Colon (tissue), 2 donors: Measurements from ENCODE around the gene GSKIP.
A peak's percentile ranks its signal among the peaks of the same experiment; 100 is the strongest.

Experiments used
- FAIRE-seq: peaks from 2 replicates; lab custom pipeline; 2012; peaks lifted over from hg19 to GRCh38; lab: Jason Lieb, UNC
- donor health status: control.
- donor health status: control.

GSKIP gene

DNA sequence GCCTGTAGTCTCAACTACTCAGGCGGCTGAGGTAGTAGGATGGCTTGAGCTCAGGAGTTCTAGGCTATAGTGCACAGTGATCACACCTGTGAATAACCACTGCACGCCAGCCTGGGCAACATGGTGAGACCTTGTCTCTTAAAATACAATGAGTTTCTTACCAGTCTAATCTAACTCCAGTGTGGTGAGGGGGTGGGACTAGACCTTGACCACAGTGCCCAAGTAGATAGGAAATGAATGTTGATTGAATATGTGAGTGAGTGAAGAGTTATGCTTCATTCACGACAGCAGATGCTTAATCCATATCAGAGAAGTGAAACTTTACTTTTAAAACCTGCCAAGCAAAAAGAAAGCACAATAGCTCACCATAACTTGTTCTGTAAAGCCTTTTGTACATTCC, 17.4 kb downstream of the GSKIP start:
- FAIRE-seq, result no peak

DNA sequence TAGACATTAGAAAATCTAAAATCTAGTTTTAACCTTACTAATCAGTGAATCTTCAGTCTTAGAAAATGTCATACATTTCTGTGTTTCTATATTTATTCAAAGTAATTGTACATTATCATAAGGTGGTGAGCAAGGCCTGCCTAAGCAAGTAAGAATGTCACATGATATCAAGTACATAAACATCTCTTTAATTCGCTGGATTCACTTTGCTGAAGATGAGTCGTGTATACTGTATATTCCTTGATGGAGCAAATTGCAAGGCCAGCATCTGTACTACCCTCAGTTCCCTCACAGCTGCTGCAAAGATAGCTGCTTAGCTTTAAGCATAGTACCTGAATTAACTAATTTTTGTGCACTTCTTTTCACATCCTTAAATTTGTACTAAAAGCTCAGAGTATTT, 20.1 kb downstream of the GSKIP start:
- no peak for FAIRE-seq

GRCh38 chr14:96384053-96384452, 20.7 kb downstream of the GSKIP start:
- FAIRE-seq, result no peak

- FAIRE-seq, result peak; percentile 31
Observed at GRCh38 chr14:96384740-96385139, 21.4 kb downstream of the GSKIP start.

GRCh38 chr14:96385385-96385784, 22.1 kb downstream of the GSKIP start:
- no peak for FAIRE-seq

GRCh38 chr14:96390965-96391292, 27.6 kb downstream of the GSKIP start:
- FAIRE-seq, result no peak

DNA sequence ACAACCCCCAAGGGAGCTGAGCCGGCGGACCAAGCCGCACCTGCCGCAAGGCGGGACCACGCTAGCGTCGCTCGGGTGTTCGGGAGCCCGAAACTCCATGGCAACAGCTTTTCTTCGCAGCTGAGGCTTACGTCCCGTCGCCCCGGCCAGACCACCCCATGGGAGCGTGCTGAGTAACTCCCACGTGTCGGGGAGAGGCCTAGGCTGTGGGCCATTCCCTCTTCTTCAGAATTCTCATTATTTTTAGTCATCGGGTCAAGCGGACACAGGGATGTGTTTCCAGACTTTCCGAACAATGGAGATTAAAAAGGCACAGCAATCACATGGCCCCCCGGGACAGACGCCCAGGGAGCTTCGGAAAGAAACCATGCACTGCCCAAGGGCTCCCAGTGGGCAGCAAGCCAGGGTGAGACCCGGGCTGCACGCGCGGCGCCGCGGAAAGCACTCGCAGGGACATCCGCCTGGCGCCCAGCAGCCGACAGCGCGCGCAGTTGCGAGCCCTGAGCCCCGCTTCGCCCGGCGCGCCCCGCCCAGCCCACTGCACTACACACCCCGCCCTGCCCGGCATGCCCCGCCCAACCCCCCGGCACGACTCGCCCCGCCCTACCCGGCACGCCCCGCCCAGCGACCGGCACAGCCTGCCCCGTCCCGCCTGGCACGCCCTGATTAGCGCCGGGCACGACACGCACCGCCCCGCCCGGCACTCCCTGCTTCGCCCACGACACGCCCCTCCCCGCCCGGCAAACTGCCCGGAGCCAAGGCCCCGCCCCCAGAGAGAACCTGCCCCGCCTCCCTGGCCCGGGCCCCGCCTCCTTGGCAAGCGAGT, 28.2 kb downstream of the GSKIP start:
- no peak for FAIRE-seq

DNA sequence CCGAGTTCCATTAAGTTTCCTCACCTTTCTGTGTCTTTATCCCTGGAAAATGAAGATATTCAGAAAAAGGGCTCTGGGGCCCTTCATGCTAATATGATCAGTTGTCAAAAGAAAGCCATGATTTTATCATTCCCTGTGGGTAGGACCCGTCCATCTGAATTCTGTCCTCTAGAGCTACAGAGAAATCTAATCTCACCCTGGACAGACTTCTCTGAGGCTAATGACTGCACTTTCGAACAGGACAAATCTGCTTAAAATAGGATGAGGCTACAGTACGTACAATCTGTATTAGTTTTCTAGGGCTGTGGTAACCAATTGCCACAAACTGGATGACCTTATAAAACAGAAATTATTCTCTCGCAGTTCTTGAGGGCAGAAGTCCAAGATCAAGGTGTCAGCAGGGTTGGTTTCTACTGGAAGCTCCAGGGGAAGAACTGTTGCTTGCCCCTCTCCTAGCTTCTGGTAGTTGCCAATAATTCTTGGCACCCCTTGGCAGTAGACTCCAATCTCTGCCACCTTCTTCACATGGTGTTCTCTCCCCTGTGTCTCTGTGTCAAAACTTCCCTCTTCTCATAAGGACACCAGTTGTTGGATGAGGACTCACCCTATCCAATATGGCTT, 29.9 kb downstream of the GSKIP start:
- FAIRE-seq, result no peak

- FAIRE-seq, result no peak
Observed at GRCh38 chr14:96394047-96394815, 30.9 kb downstream of the GSKIP start.

DNA sequence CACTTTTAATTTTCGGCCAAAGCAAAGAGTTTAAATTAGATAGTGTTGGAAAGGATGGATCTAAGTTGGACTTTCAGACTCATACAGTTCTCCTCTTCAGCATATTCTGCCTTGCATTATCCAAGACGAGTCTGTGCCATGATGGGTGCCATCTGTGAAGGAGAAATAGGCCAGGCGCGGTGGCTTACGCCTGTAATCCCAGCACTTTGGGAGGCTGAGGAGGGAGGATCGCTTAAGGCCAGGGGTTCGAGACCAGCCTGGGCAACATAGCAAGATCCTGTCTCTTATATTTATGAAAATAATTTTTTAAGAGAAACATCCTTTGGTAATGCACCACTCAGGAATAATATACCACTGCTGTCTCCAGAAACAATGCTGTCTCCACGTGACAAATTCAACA, 35.1 kb downstream of the GSKIP start:
- FAIRE-seq, result no peak

GRCh38 chr14:96398921-96399320, 35.6 kb downstream of the GSKIP start:
- no peak for FAIRE-seq

DNA sequence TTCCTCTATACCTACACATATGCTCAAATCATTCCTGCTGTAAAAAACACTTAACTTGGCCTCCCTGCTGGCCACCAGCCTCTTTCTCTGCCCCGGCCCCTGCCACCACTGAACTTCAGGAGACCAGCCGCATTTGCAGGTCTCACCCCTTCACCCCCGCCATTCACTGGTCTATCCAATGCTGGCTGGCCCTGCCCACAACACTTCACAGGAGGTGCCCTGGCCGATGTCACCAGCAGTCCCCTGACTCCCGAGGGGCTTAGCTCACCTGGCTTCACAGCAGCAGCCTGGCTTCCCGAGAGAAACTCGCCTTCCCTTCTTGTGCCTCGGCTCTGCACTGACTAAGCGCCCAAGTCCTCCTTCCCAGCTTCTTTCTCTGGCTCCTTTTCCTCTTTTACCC, 36.1 kb downstream of the GSKIP start:
- no peak for FAIRE-seq

DNA sequence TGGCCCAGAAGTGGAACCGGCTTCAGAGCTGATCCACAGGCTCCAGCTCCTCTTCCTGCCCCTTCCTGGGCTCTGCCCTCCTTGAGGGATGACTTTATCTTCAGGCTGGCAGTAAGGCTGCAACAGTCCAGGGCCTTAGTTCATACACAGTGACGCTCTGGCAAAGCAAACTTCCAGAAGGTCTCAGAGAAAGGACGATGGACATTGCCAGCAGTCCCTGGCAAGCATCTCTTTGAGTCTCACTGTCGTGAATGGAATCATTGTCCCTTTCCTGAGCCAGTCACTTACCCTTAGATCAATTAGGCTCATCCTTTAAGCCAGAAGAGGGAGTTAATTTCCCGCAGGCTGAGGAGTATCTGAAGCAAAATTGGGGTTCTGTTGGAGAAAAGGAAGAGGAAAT, 37.2 kb downstream of the GSKIP start:
- no peak for FAIRE-seq

- no peak for FAIRE-seq
Observed at GRCh38 chr14:96403409-96403808, 40.1 kb downstream of the GSKIP start.

DNA sequence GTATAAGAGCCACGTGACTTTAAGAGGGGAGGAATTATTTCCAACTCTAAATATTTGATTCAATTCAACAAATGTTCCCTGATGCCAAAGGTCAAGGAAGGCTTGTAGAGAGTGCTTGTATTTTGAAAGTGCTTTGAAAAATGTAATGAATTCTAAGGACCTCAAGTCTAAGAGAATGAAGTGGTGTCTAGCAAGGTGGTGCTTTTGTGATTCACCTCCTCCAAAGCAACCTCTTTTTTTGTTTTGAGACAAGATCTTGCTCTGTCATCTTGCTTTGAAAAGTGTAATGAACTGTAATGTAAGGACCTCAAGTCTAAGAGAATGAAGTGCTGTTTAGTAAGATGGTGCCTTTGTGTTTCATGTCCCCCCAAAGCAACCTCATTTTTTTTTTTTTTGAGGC, 42.4 kb downstream of the GSKIP start:
- FAIRE-seq, result no peak

- no peak for FAIRE-seq
Observed at GRCh38 chr14:96407935-96408570, 44.7 kb downstream of the GSKIP start.

DNA sequence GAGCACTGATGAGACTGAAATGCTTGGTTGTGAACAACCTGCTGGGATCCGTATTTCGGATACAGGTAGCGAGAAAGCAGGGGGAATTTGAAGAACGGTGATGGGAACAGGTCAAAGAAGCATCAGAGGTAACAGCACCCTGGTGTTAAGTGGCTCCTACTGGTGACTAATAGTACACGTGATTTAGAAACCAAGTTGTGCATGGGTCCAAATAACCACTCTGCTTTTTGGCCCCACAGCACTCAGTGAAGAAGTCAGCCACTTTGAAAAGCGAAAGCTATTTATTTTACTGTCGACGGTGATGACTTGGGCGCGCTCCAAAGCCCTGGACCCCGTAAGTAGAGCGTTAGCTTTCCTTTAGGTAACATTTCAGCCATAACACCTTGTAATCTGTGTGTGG, 45.3 kb downstream of the GSKIP start:
- no peak for FAIRE-seq

- FAIRE-seq, result no peak
Observed at GRCh38 chr14:96409701-96410100, 46.4 kb downstream of the GSKIP start.

GRCh38 chr14:96410119-96410518, 46.8 kb downstream of the GSKIP start:
- no peak for FAIRE-seq

DNA sequence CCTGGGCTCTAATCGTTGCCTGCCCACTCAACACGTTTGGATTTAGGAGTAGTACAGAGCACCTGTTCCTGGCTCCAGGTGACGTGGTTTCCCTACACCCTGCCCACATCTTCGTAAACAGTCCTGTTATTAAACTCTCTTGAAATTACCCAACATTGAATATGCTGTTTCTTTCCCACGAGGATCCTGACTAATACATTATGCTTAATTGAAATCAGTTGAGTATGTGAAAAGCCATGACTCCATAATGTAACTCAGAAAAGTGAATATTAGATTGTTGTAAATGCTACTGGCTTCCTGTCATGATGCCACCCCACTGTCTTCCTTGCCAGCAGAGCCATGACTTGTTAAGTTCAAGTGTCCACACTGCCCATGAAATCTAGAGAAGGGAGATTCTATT, 50.2 kb downstream of the GSKIP start:
- FAIRE-seq, result no peak

DNA sequence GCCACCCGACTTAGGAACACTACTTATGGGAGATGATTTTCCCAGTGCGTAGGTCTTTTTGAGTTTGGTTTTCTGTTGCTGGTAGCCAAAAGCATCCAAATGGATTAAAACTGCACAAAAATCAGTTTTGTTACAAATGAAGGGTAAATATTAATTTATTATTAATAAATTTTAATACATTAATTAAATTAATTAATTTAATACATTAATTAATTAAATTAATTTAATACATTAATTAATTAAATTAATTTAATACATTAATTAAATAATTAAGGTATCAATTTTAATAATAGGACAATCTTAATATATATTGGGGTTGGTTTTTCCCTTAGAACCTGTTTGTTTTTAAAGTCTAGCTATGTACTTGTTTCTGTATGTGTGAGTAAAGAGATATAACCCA, 52.2 kb downstream of the GSKIP start:
- FAIRE-seq, result peak; percentile 93

- FAIRE-seq, result no peak
Observed at GRCh38 chr14:96416292-96416691, 53.0 kb downstream of the GSKIP start.

- FAIRE-seq, result no peak
Observed at GRCh38 chr14:96417254-96417653, 53.9 kb downstream of the GSKIP start.
